ENCODE measurements around the gene ANKRD30A.

GRCh38 chr10:37403776-37404175 lies 278.4 kb downstream of the ANKRD30A start:
- no peak for TF ChIP-seq POLR2A (IDR thresholded peaks at IDR 0.05; ENCODE audit: low read length)
- TF ChIP-seq GATA1 (IDR thresholded peaks at IDR 0.05; ENCODE audit: low read depth, low read length): no peak
